Adrenal gland (tissue), 12 donors: ENCODE measurements around the gene C3. TPM values are rescaled to one million over a fixed set of nuclear protein-coding genes. Genes with fewer than 3 reads are reported as not detected.

Experiments used
- DNase-seq, 7 donors: peaks; one replicate each; pipeline ENCODE4 v3.0.0-alpha.2; 2019 to 2020
- H3K27ac ChIP-seq, 5 donors: fragments of 200-600 bp; sonication (generic) in 4 of 5; 1 replicate in 3 of 5; 2 replicates in 2 of 5; pipeline versions ENCODE4 v1.5.1 to v1.8.0; 2016 to 2020; ENCODE audit warnings: mild to moderate bottlenecking in 1 of 5
- H3K27me3 ChIP-seq: fragments of 200-600 bp; 2 replicates; pipeline ENCODE4 v1.8.0; 2021
- H3K36me3 ChIP-seq, 2 donors: fragments of 200-600 bp; replicated peaks in 1 of 2; 1 replicate in 1 of 2; 2 replicates in 1 of 2; pipeline versions ENCODE4 v1.5.1 to v1.8.0; 2018 to 2022
- H3K4me1 ChIP-seq, 2 donors: fragments of 200-600 bp; replicated peaks in 1 of 2; 1 replicate in 1 of 2; 2 replicates in 1 of 2; pipeline versions ENCODE4 v1.5.1 to v1.8.0; 2018 to 2021
- H3K4me3 ChIP-seq, 4 donors: fragments of 200-600 bp; sonication (generic) in 3 of 4; one replicate each; pipeline ENCODE4 v1.5.1; 2016 to 2018
- H3K9me3 ChIP-seq, 3 donors: fragments of 200-600 bp; sonication (generic) in 1 of 3; replicated peaks in 1 of 3; 1 replicate in 2 of 3; 2 replicates in 1 of 3; pipeline versions ENCODE4 v1.5.1 to v1.8.0; 2016 to 2021
- CTCF ChIP-seq, 6 experiments: fragments of 450-650 bp in 4 of 6; fragments of 200-600 bp in 2 of 6; sonication (generic) in 1 of 6; IDR thresholded peaks; 1 replicate in 5 of 6; 2 replicates in 1 of 6; pipeline versions ENCODE4 v1.5.1 to v1.8.0; 2016 to 2021; ENCODE audit warnings: antibody characterized with exemption in 6 of 6, mild to moderate bottlenecking in 2 of 6, moderate library complexity in 1 of 6
- POLR2A ChIP-seq, 2 donors: fragments of 450-650 bp; IDR thresholded peaks; one replicate each; pipeline ENCODE4 v1.6.1; 2017; ENCODE audit warnings: antibody characterized with exemption in 2 of 2, mild to moderate bottlenecking in 2 of 2, moderate library complexity in 1 of 2
- WGBS, 4 donors: extraction: QIAGEN DNeasy Blood & Tissue Kit in 2 of 4; methylation state at CpG; one replicate each; pipeline versions ENCODE4 v1.1.5 to v1.1.7; 2013 to 2017; 5-methylcytosine and 5-hydroxymethylcytosine counted together
- intact Hi-C, 2 donors: fragments of 100-400 bp; cut with DNase I; formaldehyde crosslinking; loops; one replicate each; pipeline versions ENCODE4 v1.14.1 to v1.15.0; 2022 to 2023
- polyA plus RNA-seq, 3 donors: library from polyadenylated mRNA; stranded (reverse); fragments of 200-250 nt in 2 of 3; fragments of 350-450 nt in 1 of 3; fragmentation: Illumina TruSeq in 1 of 3; extraction: RNeasy Lipid Tissue Mini Kit (QIAGEN cat#74804) in 1 of 3; gene quantifications; one replicate each; pipeline ENCODE4 v1.2.3, GENCODE V29; 2013 to 2014
- total RNA-seq, 9 donors: library from RNA; depleted of rRNA in 4 of 9; stranded (reverse); fragments of >200 nt in 4 of 9; fragments of 120-200 nt in 1 of 9; fragmentation: NEBNext Ultra II Directional in 1 of 9; extraction: Animal tissue kit (Norgen Biotek cat#: 25700) in 1 of 9; gene quantifications; one replicate each; pipeline versions ENCODE4 v1.1.0 to v1.2.4, GENCODE V29; 2013 to 2023
- donor health status: healthy with polysubstance abuse.
- donor health status: Bipolar disorder and iron deficiency.
- donor health status: DM: yes; HTN: yes; CAD: no.
- donor health status: DM: no; HTN: no; CAD: no.
- donor health status: DM: no; HTN: no; CAD: no.
- donor health status: DM: yes; HTN: yes; CAD: no.

Gene C3
- total and polyA plus RNA-seq, 12 donors = 2.4 to 5,179 (median 2,192) TPM

GRCh38 chr19:6736169-6736916, 15.9 kb upstream of the C3 start:
- H3K4me3 ChIP-seq = peak overlapping the region; percentile 50 to 96 (median 80)
- intact Hi-C loops = loop anchor here in 1 of 2 donors (10.0 kb wide), 1 partner anchor 212 kb away; no protein-coding TSS in a partner anchor
- H3K36me3 ChIP-seq = peaks cover 0 to 19% of the 10 kb centered on the region in 2 donors
- WGBS, 4 donors = 24 to 48% (median 28%) methylated on average over 10 to 25 of the region's 25 CpGs
- H3K4me1 ChIP-seq = peaks cover 24 to 33% of the 10 kb centered on the region in 2 donors
- H3K9me3 ChIP-seq = no peaks in the 10 kb centered on the region
- peak; percentile 72 to 92 (median 90) for DNase-seq
- H3K27ac ChIP-seq = peak overlapping the region; percentile 85 to 98 (median 90)
- H3K27me3 ChIP-seq = no peaks in the 10 kb centered on the region
- TF ChIP-seq POLR2A (IDR thresholded peaks at IDR 0.05) (peak in 1 of 2 donors; percentile 79), CTCF (IDR thresholded peaks at IDR 0.05) (peak; percentile 27 to 80 (median 69))

DNA sequence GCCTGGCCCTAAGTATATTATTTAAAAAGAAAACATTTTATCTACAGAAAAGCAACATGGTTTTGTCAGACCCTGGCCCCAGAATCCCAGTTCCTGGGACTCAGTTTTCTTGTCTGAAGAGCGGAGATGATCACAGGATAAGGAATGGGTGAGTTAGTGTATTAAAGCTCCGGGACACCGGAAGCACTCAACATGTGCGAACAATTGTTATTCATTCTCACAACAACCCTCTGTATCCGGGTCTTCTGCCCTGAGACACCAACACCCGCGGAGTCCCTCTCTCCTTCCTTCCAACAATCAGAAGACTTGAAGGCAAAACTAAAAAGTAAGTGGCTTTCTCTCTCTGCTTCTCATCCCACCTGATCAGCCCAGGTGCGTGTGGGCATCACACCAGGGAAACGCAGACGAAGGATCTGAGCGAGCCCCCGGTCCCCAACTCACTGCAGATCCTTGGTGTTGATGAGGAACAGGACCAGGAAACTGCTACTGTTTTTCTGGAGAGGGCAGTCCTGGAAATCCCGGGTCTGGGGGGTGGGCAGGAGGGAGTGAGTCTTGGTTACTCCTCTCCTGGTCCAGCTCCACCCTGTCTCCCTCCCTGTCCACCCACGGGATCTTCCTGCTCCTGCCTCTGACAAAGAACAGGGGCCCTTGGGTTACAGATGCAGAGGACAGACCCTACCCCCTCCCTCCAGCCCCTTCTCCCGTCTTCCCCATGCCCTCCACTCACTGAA, 14.9 kb upstream of the C3 start:
- TF ChIP-seq POLR2A (IDR thresholded peaks at IDR 0.05) = no peak
- TF ChIP-seq CTCF (IDR thresholded peaks at IDR 0.05) = no peak
- peaks cover 0 to 19% of the 10 kb centered on the region in 2 donors for H3K36me3 ChIP-seq
- no peak overlapping the region for H3K4me3 ChIP-seq
- no peaks in the 10 kb centered on the region for H3K9me3 ChIP-seq
- H3K27me3 ChIP-seq = no peaks in the 10 kb centered on the region
- DNase-seq = no peak
- H3K4me1 ChIP-seq = peaks cover 20 to 26% of the 10 kb centered on the region in 2 donors
- H3K27ac ChIP-seq = peak overlapping the region in 3 of 5 donors; percentile 85 to 98 (median 94)
- intact Hi-C loops = loop anchor here in 1 of 2 donors (10.0 kb wide), 1 partner anchor 211 kb away; no protein-coding TSS in a partner anchor
- WGBS, 4 donors = 72 to 85% (median 79%) methylated on average over 14 to 15 of the region's 15 CpGs

GRCh38 chr19:6734096-6734696, 13.7 kb upstream of the C3 start:
- Histone ChIP-seq H3K27ac (no peak overlapping the region), H3K4me3 (no peak overlapping the region), H3K36me3 (peaks cover 0 to 19% of the 10 kb centered on the region in 2 donors), H3K9me3 (no peaks in the 10 kb centered on the region), H3K4me1 (peaks cover 20 to 25% of the 10 kb centered on the region in 2 donors), H3K27me3 (no peaks in the 10 kb centered on the region)
- no peak for DNase-seq
- intact Hi-C loops = loop anchor here in 1 of 2 donors (10.0 kb wide), 1 partner anchor 209 kb away; no protein-coding TSS in a partner anchor
- TF ChIP-seq CTCF (IDR thresholded peaks at IDR 0.05) (no peak), POLR2A (IDR thresholded peaks at IDR 0.05) (no peak)
- WGBS, 4 donors = 76 to 84% (median 81%) methylated on average over 9 to 20 of the region's 20 CpGs
